Activated CD4-positive, CD25-positive, alpha-beta regulatory T cell treated with anti-CD3 and anti-CD28 coated beads, Interleukin-2, amount 50 U/mL, for 16 hours (primary cell): ENCODE measurements around the gene LHFPL5.

ENCODE experiments used
- DNase-seq: peaks from one replicate; pipeline ENCODE4 v3.0.0-alpha.2; 2020; ENCODE audit warnings: low read depth, low spot score

Gene LHFPL5

GRCh38 chr6:35804996-35805736 lies at the start of gene LHFPL5:
TSS of gene LHFPL5 (plus strand) at chr6:35805352. CDS start at chr6:35805671, 319 bp downstream.
- no peak for DNase-seq

GRCh38 chr6:35757456-35758123 lies 47.6 kb upstream of the LHFPL5 start:
- DNase-seq: no peak

GRCh38 chr6:35759426-35759825 lies 45.7 kb upstream of the LHFPL5 start:
- DNase-seq: no peak

GRCh38 chr6:35765739-35766138 lies 39.4 kb upstream of the LHFPL5 start:
- no peak for DNase-seq

GRCh38 chr6:35769211-35769610 lies 35.9 kb upstream of the LHFPL5 start:
- no peak for DNase-seq

GRCh38 chr6:35771343-35771627 lies 33.9 kb upstream of the LHFPL5 start:
- DNase-seq: no peak

- no peak for DNase-seq
These were observed 30.9 kb upstream of the LHFPL5 start for GRCh38 chr6:35774116-35774794.

GRCh38 chr6:35775031-35775430 lies 30.1 kb upstream of the LHFPL5 start:
- DNase-seq: no peak

GRCh38 chr6:35776364-35777215 lies 28.6 kb upstream of the LHFPL5 start, which contains the start of gene CLPSL2:
TSS of gene CLPSL2 (plus strand) at chr6:35776598. CDS start at chr6:35776619, 21 bp downstream.
- DNase-seq: no peak

- DNase-seq: no peak
These were observed 27.6 kb upstream of the LHFPL5 start for GRCh38 chr6:35777356-35778102.

GRCh38 chr6:35778437-35778836 lies 26.7 kb upstream of the LHFPL5 start:
- DNase-seq: no peak

- DNase-seq: no peak
These were observed 24.4 kb upstream of the LHFPL5 start, which contains the start of gene CLPSL1 for GRCh38 chr6:35780719-35781118. TSS of gene CLPSL1 (plus strand) at chr6:35781019. CDS start at chr6:35781111, 92 bp downstream.

- no peak for DNase-seq
These were observed 23.9 kb upstream of the LHFPL5 start for GRCh38 chr6:35781290-35781689.

- no peak for DNase-seq
These were observed 22.7 kb upstream of the LHFPL5 start for GRCh38 chr6:35782424-35782823.

GRCh38 chr6:35784200-35784599 lies 21.0 kb upstream of the LHFPL5 start:
- no peak for DNase-seq

- DNase-seq: no peak
These were observed 18.9 kb upstream of the LHFPL5 start for GRCh38 chr6:35786272-35786671.

GRCh38 chr6:35786810-35787209 lies 18.3 kb upstream of the LHFPL5 start:
- no peak for DNase-seq

- DNase-seq: no peak
These were observed 17.6 kb upstream of the LHFPL5 start for GRCh38 chr6:35787266-35788218.

- no peak for DNase-seq
These were observed 16.6 kb upstream of the LHFPL5 start for GRCh38 chr6:35788423-35788982.

GRCh38 chr6:35790683-35791082 lies 14.5 kb upstream of the LHFPL5 start:
- DNase-seq: no peak
